ENCODE data around the gene CDCP1.

- TF ChIP-seq GATA2 (IDR thresholded peaks at IDR 0.05; ENCODE audit: low read depth, low read length) = no peak
- no peak for TF ChIP-seq GATA3 (IDR thresholded peaks at IDR 0.05; ENCODE audit: low read depth, low read length)
These were observed 8.5 kb upstream of the CDCP1 start for GRCh38 chr3:45154641-45155147.

All from SH-SY5Y (cell line).